ENCODE results near the gene EPHA3. TPM values are rescaled to one million over a fixed set of nuclear protein-coding genes. Genes with fewer than 3 reads are reported as not detected.

EPHA3 gene
- polyA plus RNA-seq, 2 of the 4 experiments (the other 2 are of a cell fraction): not detected

DNA sequence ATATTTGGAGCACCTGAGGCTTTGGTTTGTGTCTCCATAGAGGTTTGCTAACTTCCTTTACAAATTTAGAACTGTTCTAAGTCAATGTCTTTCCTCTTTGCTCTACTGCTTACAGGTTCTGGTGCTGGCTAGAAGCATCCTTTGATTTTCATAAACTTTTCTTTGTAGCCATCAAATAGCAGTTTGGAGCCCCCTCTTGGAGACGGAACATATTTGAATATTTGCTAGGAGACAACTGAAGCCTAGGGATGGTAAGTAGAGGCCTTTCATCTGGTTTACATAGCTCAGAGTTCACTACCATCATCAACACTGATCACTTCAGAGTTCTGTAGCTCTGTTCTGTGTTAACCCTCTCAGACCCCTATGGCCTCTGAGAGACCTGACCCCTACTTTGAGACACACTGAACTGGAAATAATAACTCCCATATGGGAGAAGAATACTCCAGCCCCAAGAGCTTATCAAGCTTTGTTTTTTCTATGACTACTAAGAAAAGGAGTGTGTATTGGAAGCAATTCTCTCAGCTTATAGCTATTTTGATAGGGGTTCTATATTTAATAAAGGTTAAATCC lies 420.4 kb downstream of the EPHA3 start (continued):
- TF ChIP-seq, protein P1, sequence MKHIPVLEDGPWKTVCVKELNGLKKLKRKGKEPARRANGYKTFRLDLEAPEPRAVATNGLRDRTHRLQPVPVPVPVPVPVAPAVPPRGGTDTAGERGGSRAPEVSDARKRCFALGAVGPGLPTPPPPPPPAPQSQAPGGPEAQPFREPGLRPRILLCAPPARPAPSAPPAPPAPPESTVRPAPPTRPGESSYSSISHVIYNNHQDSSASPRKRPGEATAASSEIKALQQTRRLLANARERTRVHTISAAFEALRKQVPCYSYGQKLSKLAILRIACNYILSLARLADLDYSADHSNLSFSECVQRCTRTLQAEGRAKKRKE (CRISPR knock-in tag; IDR thresholded peaks at IDR 0.05; ENCODE audit: low read depth): no peak
- TF ChIP-seq CBX8 (IDR thresholded peaks at IDR 0.05): no peak
- TF ChIP-seq ZNF302 (CRISPR knock-in tag; IDR thresholded peaks at IDR 0.05): no peak
- no peak for TF ChIP-seq RFX5 (IDR thresholded peaks at IDR 0.05)
- TF ChIP-seq EP300 (IDR thresholded peaks at IDR 0.05): no peak
- no peak for TF ChIP-seq EHMT2 (IDR thresholded peaks at IDR 0.05; ENCODE audit: low read depth)

Data from A549 (cell line).